22Rv1 (cell line): ENCODE measurements around the gene ZBTB9.

ENCODE experiments used
- H3K27ac ChIP-seq: fragments of 450-650 bp; 2 replicates; pipeline ENCODE4 v1.5.1; 2017
- ZFX ChIP-seq: fragments of 450-650 bp; IDR thresholded peaks from 2 replicates; pipeline ENCODE4 v1.6.1; 2017; ENCODE audit warnings: antibody characterized with exemption, borderline replicate concordance
- TF ChIP-seq, protein P1 (sequence below): fragments of 450-650 bp; IDR thresholded peaks from 2 replicates; pipeline ENCODE4 v1.5.1; 2017; ENCODE audit warnings: mild to moderate bottlenecking

ZBTB9 gene

DNA sequence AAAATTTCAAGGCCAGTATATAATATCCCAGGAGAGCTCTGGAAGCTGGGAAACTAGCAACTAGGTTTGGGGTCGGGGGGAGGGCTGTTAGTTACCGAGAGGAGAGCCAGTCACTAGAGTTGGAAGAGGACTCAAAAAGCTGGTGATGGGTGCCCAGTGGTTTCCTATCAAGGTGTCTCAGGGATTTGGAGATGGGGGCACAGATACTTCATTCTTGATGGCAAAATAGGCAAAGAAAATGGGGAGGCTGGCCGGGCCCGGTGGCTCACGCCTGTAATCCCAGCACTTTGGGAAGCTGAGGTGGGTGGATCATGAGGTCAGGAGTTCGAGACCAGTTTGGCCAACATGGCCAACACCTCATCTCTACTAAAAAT, 42.8 kb upstream of the ZBTB9 start:
- TF ChIP-seq, protein P1, sequence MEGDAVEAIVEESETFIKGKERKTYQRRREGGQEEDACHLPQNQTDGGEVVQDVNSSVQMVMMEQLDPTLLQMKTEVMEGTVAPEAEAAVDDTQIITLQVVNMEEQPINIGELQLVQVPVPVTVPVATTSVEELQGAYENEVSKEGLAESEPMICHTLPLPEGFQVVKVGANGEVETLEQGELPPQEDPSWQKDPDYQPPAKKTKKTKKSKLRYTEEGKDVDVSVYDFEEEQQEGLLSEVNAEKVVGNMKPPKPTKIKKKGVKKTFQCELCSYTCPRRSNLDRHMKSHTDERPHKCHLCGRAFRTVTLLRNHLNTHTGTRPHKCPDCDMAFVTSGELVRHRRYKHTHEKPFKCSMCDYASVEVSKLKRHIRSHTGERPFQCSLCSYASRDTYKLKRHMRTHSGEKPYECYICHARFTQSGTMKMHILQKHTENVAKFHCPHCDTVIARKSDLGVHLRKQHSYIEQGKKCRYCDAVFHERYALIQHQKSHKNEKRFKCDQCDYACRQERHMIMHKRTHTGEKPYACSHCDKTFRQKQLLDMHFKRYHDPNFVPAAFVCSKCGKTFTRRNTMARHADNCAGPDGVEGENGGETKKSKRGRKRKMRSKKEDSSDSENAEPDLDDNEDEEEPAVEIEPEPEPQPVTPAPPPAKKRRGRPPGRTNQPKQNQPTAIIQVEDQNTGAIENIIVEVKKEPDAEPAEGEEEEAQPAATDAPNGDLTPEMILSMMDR: no peak
- TF ChIP-seq ZFX: no peak
- H3K27ac ChIP-seq: peak overlapping the region; percentile 96

DNA sequence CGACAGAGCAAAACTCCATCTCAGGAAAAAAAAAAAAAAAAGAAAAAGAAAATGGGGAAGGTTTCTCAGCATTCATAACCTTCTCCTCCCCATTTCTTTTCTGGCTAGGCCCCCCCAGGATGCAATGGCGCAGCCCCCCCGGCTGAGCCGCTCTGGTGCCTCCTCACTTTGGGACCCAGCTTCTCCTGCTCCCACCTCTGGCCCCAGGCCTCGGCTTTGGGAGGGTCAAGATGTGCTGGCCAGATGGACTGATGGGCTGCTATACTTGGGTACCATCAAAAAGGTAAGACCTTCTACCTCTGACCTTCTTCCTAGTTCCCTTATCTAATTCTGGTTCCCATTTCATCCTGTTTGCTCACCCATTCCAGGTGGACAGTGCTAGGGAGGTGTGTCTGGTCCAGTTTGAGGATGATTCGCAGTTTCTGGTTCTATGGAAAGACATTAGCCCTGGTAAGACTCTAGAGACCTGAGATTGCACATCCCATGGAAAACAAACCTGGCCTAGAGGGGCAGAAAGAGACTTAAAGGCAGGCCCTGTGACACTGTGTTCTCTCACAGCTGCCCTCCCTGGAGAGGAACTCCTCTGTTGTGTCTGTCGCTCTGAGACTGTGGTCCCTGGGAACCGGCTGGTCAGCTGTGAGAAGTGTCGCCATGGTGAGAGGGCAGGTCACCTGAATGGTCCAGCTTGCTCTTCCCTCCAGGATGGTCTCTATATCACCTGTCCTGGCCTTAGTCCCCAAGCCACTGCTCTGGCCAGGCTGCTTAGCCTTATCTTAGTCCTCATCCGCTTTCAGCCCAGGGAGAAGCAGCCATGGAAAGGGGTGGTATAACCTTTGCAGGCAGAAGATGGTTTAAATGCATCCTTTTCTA, 42.0 kb upstream of the ZBTB9 start:
- peak overlapping the region; percentile 96 for H3K27ac ChIP-seq

DNA sequence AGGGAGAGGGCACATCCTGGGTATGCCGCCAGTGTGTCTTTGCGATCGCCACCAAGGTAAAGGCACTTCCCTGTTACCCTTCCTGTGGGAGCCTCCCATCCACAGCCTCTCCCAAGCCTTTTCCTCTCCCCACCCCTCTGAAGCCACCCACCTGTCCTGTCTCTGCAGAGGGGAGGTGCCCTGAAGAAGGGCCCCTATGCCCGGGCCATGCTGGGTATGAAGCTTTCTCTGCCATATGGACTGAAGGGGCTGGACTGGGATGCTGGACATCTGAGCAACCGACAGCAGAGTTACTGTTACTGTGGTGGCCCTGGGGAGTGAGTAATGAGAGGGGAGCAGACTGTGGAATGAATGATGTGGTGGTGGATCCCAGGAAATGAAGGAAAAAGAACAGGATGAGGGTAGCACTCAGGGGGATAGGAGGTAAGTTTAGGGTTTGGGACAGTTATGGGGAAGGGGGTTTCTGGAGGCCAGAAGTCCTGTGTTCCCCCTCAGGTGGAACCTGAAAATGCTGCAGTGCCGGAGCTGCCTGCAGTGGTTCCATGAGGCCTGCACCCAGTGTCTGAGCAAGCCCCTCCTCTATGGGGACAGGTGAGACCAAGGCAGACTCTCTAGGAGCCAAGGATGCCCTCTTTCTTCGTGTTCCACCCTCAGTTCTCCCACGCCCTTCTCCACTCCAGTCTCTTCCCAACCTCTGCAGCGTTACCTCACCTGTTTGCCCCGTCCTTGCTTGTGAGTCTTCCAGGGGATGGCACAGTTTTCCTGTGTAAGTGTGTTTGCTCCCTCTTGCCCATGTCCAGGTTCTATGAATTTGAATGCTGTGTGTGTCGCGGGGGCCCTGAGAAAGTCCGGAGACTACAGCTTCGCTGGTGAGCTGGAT, 40.9 kb upstream of the ZBTB9 start:
- TF ChIP-seq, protein P1: no peak
- no peak for TF ChIP-seq ZFX
- peak overlapping the region; percentile 96 for H3K27ac ChIP-seq

More for the DNA sequence above, 42.0 kb upstream of the ZBTB9 start:
- TF ChIP-seq ZFX: no peak
- TF ChIP-seq, protein P1: no peak

DNA sequence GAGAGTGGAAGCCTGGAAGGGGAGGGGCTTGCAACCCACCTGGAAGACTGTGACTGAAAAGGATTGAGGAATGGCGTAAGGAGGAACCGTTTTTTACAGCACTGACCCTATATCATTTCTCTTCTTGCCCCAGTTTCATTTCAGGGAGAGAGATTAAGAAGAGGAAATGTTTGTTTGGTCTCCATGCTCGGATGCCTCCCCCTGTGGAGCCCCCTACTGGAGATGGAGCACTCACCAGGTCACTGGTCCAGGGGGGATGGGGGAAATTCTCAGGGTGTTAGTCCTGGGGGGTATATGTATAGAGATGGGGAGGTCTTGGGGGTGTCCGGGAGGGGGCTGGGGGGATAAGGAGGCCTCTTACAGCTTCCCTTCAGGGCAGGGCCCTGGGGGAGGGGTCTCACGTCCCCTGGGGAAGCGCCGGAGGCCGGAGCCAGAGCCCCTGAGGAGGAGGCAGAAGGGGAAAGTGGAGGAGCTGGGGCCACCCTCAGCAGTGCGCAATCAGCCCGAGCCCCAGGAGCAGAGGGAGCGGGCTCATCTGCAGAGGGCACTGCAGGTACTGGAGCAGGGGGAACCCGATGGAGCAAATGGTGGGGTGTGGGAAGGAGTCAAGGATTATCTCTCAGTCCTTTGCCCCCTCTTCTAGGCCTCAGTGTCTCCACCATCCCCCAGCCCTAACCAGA, 39.6 kb upstream of the ZBTB9 start:
- H3K27ac ChIP-seq: 0 out of 2 replicates have a peak overlapping the region, but pooled peaks have one; percentile 96

DNA sequence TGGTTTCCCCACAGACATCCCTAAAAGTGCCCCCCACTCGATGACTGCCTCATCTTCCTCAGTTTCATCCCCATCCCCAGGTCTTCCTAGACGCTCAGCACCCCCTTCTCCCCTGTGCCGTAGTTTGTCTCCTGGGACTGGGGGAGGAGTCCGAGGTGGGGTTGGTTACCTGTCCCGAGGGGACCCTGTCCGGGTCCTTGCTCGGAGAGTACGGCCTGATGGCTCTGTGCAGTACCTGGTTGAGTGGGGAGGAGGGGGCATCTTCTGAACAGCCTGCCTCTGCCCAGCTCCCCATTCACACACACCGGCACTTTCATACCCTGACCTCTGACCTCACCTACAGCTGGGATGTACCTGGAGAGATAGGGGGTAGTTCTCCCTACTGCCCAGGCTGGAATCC, 38.5 kb upstream of the ZBTB9 start:
- no peak for TF ChIP-seq ZFX
- peak overlapping the region; percentile 88 for H3K27ac ChIP-seq

More for the DNA sequence above, 39.6 kb upstream of the ZBTB9 start:
- TF ChIP-seq, protein P1: peak; percentile 56
- TF ChIP-seq ZFX: no peak

DNA sequence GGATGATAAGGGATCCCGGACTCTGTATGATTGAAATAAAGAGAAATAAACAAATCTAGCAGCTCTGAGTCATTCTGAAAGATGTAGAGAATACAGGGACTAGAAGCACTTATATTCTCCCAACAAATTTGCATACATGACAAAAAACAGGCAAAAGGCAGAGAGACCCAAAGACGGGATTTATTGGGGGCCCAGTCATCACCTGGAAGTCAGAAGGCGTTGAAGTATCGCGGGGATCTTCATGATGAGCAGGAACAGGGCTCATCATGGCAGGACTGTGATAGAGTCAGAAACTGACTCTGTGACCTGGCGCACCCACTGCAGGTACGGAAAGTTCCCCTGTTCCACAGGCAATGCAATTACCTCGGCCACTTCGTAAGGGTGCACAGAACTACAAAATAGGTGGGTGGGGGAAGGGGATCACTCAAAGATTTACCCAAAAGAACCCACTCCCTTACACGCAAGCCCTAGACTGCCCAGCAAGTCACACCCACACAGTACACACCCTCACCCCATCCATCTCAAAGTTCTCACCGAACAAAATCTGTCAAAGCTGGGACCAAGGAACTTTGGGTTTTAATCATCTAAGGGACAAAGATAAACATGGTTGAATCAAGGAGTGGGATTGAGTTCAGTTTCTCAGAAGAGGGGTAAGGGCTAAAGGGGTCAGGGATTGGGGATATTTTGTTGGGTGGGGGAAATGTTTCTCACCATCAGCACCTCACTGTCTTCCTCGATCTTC, 37.8 kb upstream of the ZBTB9 start:
- peak overlapping the region; percentile 88 for H3K27ac ChIP-seq
- TF ChIP-seq ZFX: no peak
- TF ChIP-seq, protein P1: no peak
